GM10847 (cell line): ENCODE results near the gene CAPG.

Source experiments
- POLR2A ChIP-seq: IDR thresholded peaks from 2 replicates; pipeline ENCODE4 v1.6.1; 2011; ENCODE audit not compliant: insufficient read length; ENCODE audit errors: extremely low read depth

The CAPG gene

GRCh38 chr2:85368921-85369320, 41.2 kb downstream of the CAPG start:
- TF ChIP-seq POLR2A: no peak

- TF ChIP-seq POLR2A: no peak
These were observed 43.0 kb downstream of the CAPG start for GRCh38 chr2:85367180-85367579.

GRCh38 chr2:85357736-85358135, 52.4 kb downstream of the CAPG start:
- no peak for TF ChIP-seq POLR2A

- TF ChIP-seq POLR2A: no peak
These were observed 54.0 kb downstream of the CAPG start for GRCh38 chr2:85356186-85356585.

GRCh38 chr2:85355521-85355920, 54.6 kb downstream of the CAPG start:
- no peak for TF ChIP-seq POLR2A

- TF ChIP-seq POLR2A: no peak
These were observed 55.1 kb downstream of the CAPG start for GRCh38 chr2:85355073-85355410.

- peak; percentile 98 for TF ChIP-seq POLR2A
These were observed 55.7 kb downstream of the CAPG start, which contains the start of the genes ELMOD3 and RETSAT for GRCh38 chr2:85354286-85355072. Gene ELMOD3 (plus strand): TSS chr2:85354769. CDS start chr2:85357199, 2,430 bp downstream. Gene RETSAT (minus strand): TSS chr2:85354528. CDS start chr2:85354507, 21 bp downstream.

- no peak for TF ChIP-seq POLR2A
These were observed 56.3 kb downstream of the CAPG start for GRCh38 chr2:85353876-85354285.

GRCh38 chr2:85347599-85347998, 62.6 kb downstream of the CAPG start:
- TF ChIP-seq POLR2A: no peak
